ENCODE data around the gene CHCHD3.

CHCHD3 gene

DNA sequence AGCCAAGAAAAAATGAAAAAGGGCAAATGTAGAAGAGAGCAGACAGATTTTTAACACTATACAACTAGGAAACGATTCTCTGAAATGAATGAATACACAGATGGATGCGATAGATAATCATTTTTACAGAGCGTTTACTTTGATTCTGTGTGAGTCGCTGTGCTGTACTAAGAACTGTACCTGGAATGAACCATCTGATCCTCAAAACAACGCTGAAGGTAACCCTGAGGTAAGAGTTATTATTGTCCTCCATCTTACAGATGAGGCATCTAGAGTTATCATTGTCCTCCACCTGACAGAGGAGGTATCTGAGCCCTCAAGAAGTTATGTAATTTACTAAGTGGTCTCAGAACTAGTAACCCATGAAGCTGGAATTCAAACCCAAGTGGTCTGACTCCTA lies 80.2 kb downstream of the CHCHD3 start:
- H3K9me2 ChIP-seq (replicated peaks; ENCODE audit: low read depth, low read length) = no peaks in the 10 kb centered on the region
- no peak overlapping the region for H3K4me3 ChIP-seq (ENCODE audit: low read length, poor library complexity, severe bottlenecking)
- no peaks in the 10 kb centered on the region for H3F3A ChIP-seq (ENCODE audit: low read depth)
- H3K4me1 ChIP-seq (ENCODE audit: insufficient read depth, low read length, poor library complexity, severe bottlenecking) = peaks cover 17% of the 10 kb centered on the region
- no peak overlapping the region for H2AFZ ChIP-seq (ENCODE audit: low read length)
- TF ChIP-seq CTCF (conservative IDR thresholded peaks at IDR 0.05; ENCODE audit: low read length) = no peak
- H3K9ac ChIP-seq (ENCODE audit: low read depth, low read length, poor library complexity, severe bottlenecking) = no peak overlapping the region
- peaks cover 36% of the 10 kb centered on the region for H4K20me1 ChIP-seq (ENCODE audit: insufficient read depth, low read length, poor library complexity, severe bottlenecking)
- H3K79me2 ChIP-seq (ENCODE audit: insufficient read depth, low read length) = peaks cover 73% of the 10 kb centered on the region
- H3K27me3 ChIP-seq (ENCODE audit: insufficient read depth, low read length, poor library complexity, severe bottlenecking) = no peaks in the 10 kb centered on the region
- H3K4me2 ChIP-seq (ENCODE audit: low read depth, low read length, poor library complexity, severe bottlenecking) = no peak overlapping the region
- H3K9me3 ChIP-seq (ENCODE audit: insufficient read depth, low read depth, low read length) = no peaks in the 10 kb centered on the region
- no peaks in the 10 kb centered on the region; the same call in 1 of the 2 replicates for H3K36me3 ChIP-seq (ENCODE audit: insufficient read depth, low read length)

GRCh38 chr7:132999845-133000244 lies 82.0 kb downstream of the CHCHD3 start:
- no peaks in the 10 kb centered on the region for H3K36me3 ChIP-seq (ENCODE audit: insufficient read depth, low read length)
- no peak for TF ChIP-seq CTCF (conservative IDR thresholded peaks at IDR 0.05; ENCODE audit: low read length)
- TF ChIP-seq EZH2phosphoT487 (IDR thresholded peaks at IDR 0.05; ENCODE audit: borderline replicate concordance) = no peak
- H3K4me1 ChIP-seq (ENCODE audit: insufficient read depth, low read length, poor library complexity, severe bottlenecking) = peaks cover 17% of the 10 kb centered on the region
- H3K4me3 ChIP-seq (ENCODE audit: low read length, poor library complexity, severe bottlenecking) = no peak overlapping the region
- no peak overlapping the region for H2AFZ ChIP-seq (ENCODE audit: low read length)
- no peak overlapping the region for H3K9ac ChIP-seq (ENCODE audit: low read depth, low read length, poor library complexity, severe bottlenecking)
- H3K79me2 ChIP-seq (ENCODE audit: insufficient read depth, low read length) = peaks cover 75% of the 10 kb centered on the region
- H3K9me3 ChIP-seq (ENCODE audit: insufficient read depth, low read depth, low read length) = no peaks in the 10 kb centered on the region
- H3F3A ChIP-seq (ENCODE audit: low read depth) = no peaks in the 10 kb centered on the region
- H3K9me2 ChIP-seq (replicated peaks; ENCODE audit: low read depth, low read length) = no peaks in the 10 kb centered on the region
- H4K20me1 ChIP-seq (ENCODE audit: insufficient read depth, low read length, poor library complexity, severe bottlenecking) = peaks cover 36% of the 10 kb centered on the region
- H3K27me3 ChIP-seq (ENCODE audit: insufficient read depth, low read length, poor library complexity, severe bottlenecking) = no peaks in the 10 kb centered on the region
- H3K4me2 ChIP-seq (ENCODE audit: low read depth, low read length, poor library complexity, severe bottlenecking) = no peak overlapping the region

DNA sequence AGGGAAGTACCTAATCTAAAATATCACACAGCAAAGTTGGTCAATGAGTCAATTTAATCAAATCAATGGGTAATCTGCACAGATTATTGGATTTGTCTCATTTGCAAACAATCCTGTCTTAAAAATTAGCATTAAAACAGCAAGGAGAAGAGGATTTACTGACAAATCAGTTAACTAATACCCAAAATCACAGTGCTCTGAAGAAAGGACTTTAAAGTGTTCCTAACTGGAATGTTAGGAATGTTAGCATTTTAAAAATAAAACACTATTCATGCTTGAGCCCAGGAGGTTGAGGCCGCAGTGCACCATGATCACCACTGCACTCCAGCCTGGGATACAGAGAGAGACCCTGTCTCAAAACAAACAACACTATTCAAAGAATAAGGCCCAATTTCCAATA lies 83.1 kb downstream of the CHCHD3 start:
- no peaks in the 10 kb centered on the region for H3K36me3 ChIP-seq (ENCODE audit: insufficient read depth, low read length)
- H3K4me2 ChIP-seq (ENCODE audit: low read depth, low read length, poor library complexity, severe bottlenecking) = no peak overlapping the region
- no peak overlapping the region for H2AFZ ChIP-seq (ENCODE audit: low read length)
- peaks cover 17% of the 10 kb centered on the region for H3K4me1 ChIP-seq (ENCODE audit: insufficient read depth, low read length, poor library complexity, severe bottlenecking)
- peaks cover 78% of the 10 kb centered on the region for H3K79me2 ChIP-seq (ENCODE audit: insufficient read depth, low read length)
- no peaks in the 10 kb centered on the region for H3K27me3 ChIP-seq (ENCODE audit: insufficient read depth, low read length, poor library complexity, severe bottlenecking)
- H3K9me3 ChIP-seq (ENCODE audit: insufficient read depth, low read depth, low read length) = no peaks in the 10 kb centered on the region
- H3K9ac ChIP-seq (ENCODE audit: low read depth, low read length, poor library complexity, severe bottlenecking) = no peak overlapping the region
- H3F3A ChIP-seq (ENCODE audit: low read depth) = no peaks in the 10 kb centered on the region
- TF ChIP-seq EZH2phosphoT487 (IDR thresholded peaks at IDR 0.05; ENCODE audit: borderline replicate concordance) (no peak), CTCF (conservative IDR thresholded peaks at IDR 0.05; ENCODE audit: low read length) (no peak)
- H3K4me3 ChIP-seq (ENCODE audit: low read length, poor library complexity, severe bottlenecking) = no peak overlapping the region
- H4K20me1 ChIP-seq (ENCODE audit: insufficient read depth, low read length, poor library complexity, severe bottlenecking) = peaks cover 36% of the 10 kb centered on the region
- H3K9me2 ChIP-seq (replicated peaks; ENCODE audit: low read depth, low read length) = no peaks in the 10 kb centered on the region
